Astrocyte of the cerebellum (primary cell): Measurements from ENCODE around the gene HOXB8.

Experiments
- DNase-seq: peaks from one replicate; pipeline ENCODE4 v3.0.0-alpha.2; 2011; ENCODE audit warnings: low read depth
- H3K4me3 ChIP-seq: 2 replicates; pipeline ENCODE4 v1.5.1; 2011; ENCODE audit warnings: mild to moderate bottlenecking, low read depth, low read length, moderate library complexity
- CTCF ChIP-seq: IDR thresholded peaks from 2 replicates; pipeline ENCODE4 v1.5.1; 2012; ENCODE audit warnings: low read length, low read depth, moderate library complexity, mild to moderate bottlenecking; ENCODE audit errors: missing control alignments
- in situ Hi-C: cut with HindIII; loops from 2 replicates; pipeline ENCODE4 v1.10.0; 2017; ENCODE audit warnings: low sequenced_read_pairs

The HOXB8 gene

DNA sequence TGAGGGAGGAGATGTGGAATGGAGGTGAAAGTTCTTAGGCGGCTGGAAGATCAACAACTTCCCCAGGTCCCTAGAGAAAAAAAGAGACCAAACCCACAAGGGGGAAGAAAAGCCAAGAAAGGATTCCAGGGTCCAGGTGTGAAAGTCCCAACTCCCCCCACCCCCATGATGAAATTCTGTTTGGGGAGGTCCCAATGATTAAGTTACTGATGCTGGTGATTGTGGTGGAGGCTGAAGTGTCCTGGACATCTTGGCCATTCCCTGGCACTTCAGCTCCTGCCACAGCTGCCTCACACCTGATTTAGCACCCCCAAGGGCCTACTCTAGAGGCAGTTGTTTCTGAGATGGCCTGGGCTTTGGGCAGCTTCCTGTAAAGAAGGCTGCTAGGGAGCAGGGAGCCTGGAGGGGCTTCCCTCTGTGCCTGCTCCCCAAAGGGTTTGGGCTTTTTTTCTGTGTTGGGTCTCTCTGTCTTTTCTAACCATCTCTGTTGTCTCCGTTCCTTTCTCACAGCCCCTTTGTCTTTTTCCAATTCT is 50.0 kb downstream of the HOXB8 start:
- in situ Hi-C loops, result no loop called here
- no peak for DNase-seq
- no peak for TF ChIP-seq CTCF
- H3K4me3 ChIP-seq, result peak overlapping the region; percentile 82

DNA sequence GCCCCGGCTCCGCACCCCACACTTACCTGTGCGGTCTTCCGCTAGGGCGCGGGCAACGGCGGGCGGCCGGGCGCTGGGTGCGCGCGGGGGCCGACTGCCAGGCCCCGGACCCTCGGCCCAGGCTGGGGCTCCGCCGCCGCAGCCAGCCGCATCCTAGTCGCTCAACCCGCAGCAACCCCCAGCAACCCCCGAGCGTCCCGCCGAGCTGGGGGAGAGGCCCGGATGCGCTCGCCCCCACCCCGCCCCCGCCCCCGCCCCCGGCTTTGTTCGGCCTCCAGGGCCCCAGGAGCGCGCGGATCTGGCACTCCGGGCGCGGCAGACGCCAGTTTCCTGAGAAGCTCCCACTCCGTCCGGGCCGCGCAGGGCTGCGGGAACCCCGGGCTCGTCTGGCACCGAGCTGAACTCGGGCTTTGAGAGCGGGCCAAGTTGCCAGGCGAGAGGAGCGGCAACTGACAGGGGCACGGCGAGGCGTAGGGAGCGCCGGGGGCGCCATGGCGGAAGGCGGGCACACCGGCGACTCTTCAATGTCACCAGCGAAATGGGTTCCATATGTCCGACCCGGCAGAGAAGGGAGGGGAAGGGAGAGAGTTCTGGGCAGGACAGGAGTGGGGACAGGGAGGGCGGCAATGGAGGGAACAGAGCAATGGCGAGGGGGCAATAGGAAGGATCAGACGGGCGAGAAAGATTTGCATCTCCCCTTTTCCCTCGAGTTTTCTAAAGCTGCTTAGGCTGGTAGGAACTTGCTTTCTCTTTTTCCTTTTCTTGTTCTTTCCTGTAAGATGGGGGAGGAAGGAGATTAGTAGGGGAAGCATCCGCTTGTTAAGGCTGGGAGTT is 50.7 kb downstream of the HOXB8 start:
- peak overlapping the region; percentile 82 for H3K4me3 ChIP-seq
- DNase-seq, result no peak
- TF ChIP-seq CTCF, result no peak
- in situ Hi-C loops, result no loop called here

DNA sequence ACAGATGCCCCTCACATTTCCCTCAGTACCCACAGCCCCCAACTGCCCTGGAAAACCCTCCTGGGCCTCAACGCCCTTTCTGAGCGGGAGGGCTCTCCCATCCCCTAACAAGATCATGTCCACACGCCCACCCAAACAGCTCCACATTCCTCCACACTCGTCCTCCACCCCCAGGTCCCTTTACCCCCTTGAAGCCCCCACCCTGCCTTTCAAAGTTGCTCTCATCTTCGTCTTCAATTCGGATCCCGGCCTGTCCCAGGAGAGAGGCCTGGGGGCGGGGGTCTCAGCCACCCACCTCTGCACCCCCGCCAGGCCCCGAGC is 51.3 kb downstream of the HOXB8 start:
- in situ Hi-C loops, result no loop called here
- TF ChIP-seq CTCF, result no peak
- no peak for DNase-seq
- peak overlapping the region; percentile 82 for H3K4me3 ChIP-seq

- DNase-seq, result no peak
- peak overlapping the region; percentile 82 for H3K4me3 ChIP-seq
- in situ Hi-C loops, result no loop called here
- no peak for TF ChIP-seq CTCF
Measured at GRCh38 chr17:48563385-48563838, 51.7 kb downstream of the HOXB8 start.

DNA sequence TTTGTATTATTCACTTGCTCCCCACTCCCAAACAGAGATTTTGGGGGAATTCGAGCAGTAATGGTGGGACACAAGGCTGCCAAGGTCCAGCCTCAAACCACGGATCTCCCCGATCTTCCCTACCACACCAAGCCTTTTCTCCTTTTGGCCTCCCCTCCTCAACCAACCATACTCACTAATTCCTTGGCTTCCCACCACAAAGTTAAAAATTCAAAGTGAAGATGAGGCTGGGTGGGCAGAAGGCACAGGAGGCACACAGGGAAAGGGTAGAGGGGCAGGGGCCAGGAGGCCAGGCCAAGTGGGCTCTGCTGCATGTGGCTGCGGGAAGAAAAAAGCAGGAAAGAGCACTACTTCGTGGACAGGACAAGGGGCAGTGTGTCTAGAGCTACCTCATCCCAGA is 52.2 kb downstream of the HOXB8 start:
- no peak for TF ChIP-seq CTCF
- H3K4me3 ChIP-seq, result peak overlapping the region; percentile 82
- no peak for DNase-seq
- in situ Hi-C loops, result no loop called here
